IMR-90 (cell line): ENCODE results near the gene TACC2. TPM values are rescaled to one million over a fixed set of nuclear protein-coding genes. Genes with fewer than 3 reads are reported as not detected.
A peak's percentile ranks its signal among the peaks of the same experiment; 100 is the strongest.

Experiments
- ATAC-seq: fragments of 200-7000 bp; cut with Tn5 transposase; 2 replicates; pipeline ENCODE4 v1.9.1; 2020; ENCODE audit warnings: low read depth, mild to moderate bottlenecking, moderate library complexity
- BruUV-seq: library from RNA; stranded (reverse); fragments of 400-500 nt; replicated peaks from 2 replicates; lab custom pipeline; 2021; lab: Mats Ljungman, UMichigan
- CTCF ChIA-PET: fragments of 300-600 bp; formaldehyde crosslinking; extraction: SDS; loops from one replicate; lab custom pipeline; 2021; ENCODE audit warnings: antibody characterized with exemption; lab: Yijun Ruan, JAX
- POLR2A ChIA-PET: fragments of 300-600 bp; sonication (Branson Sonifier 250); formaldehyde crosslinking; loops from one replicate; lab custom pipeline; 2022; ENCODE audit warnings: antibody characterized with exemption; ENCODE audit not compliant: unreplicated experiment; lab: Charles Lee
- DNase-seq: peaks from one replicate; pipeline ENCODE4 v3.0.0; 2013
- H2AFZ ChIP-seq: replicated peaks from 2 replicates; pipeline ENCODE3; 2013; ENCODE audit warnings: low read length, mild to moderate bottlenecking; ENCODE audit not compliant: poor library complexity
- H2AK5ac ChIP-seq: 2 replicates; pipeline ENCODE4 v1.6.1; 2013; ENCODE audit warnings: low read depth, low read length, inconsistent platforms
- H2AK9ac ChIP-seq: replicated peaks from 2 replicates; pipeline ENCODE3; 2013; ENCODE audit warnings: mild to moderate bottlenecking, low read depth, low read length, moderate library complexity; ENCODE audit not compliant: poor library complexity
- H2BK120ac ChIP-seq: 2 replicates; pipeline ENCODE4 v1.6.1; 2013; ENCODE audit warnings: low read depth, low read length, inconsistent platforms
- H2BK15ac ChIP-seq: 3 replicates; pipeline ENCODE4 v1.6.1; 2013; ENCODE audit warnings: low read depth, low read length, inconsistent platforms
- H2BK20ac ChIP-seq: 2 replicates; pipeline ENCODE4 v1.6.1; 2013; ENCODE audit warnings: low read depth, mild to moderate bottlenecking, inconsistent platforms, low read length, moderate library complexity
- H2BK5ac ChIP-seq: 2 replicates; pipeline ENCODE4 v1.6.1; 2013; ENCODE audit warnings: mild to moderate bottlenecking, low read depth, low read length, inconsistent platforms; ENCODE audit not compliant: poor library complexity, severe bottlenecking
- H3K14ac ChIP-seq: replicated peaks from 2 replicates; pipeline ENCODE4 v1.6.1; 2013; ENCODE audit warnings: low read depth, low read length, inconsistent platforms
- H3K18ac ChIP-seq: 2 replicates; pipeline ENCODE4 v1.6.1; 2013; ENCODE audit warnings: low read depth, low read length, control low read depth
- H3K23ac ChIP-seq: 2 replicates; pipeline ENCODE4 v1.6.1; 2013; ENCODE audit warnings: low read depth, low read length, inconsistent platforms
- H3K27ac ChIP-seq: 2 replicates; pipeline ENCODE4 v1.5.1; 2013; ENCODE audit warnings: mild to moderate bottlenecking, control low read depth, low read length; ENCODE audit not compliant: insufficient read depth
- H3K27me3 ChIP-seq: 2 replicates; pipeline ENCODE4 v1.6.1; 2013; ENCODE audit warnings: low read length; ENCODE audit not compliant: control insufficient read depth, insufficient read depth
- H3K36me3 ChIP-seq: 2 replicates; pipeline ENCODE4 v1.6.1; 2013; ENCODE audit warnings: low read length, mixed read lengths; ENCODE audit not compliant: control insufficient read depth, insufficient read depth
- H3K4ac ChIP-seq: 2 replicates; pipeline ENCODE4 v1.6.1; 2013; ENCODE audit warnings: low read depth, low read length, inconsistent platforms
- H3K4me1 ChIP-seq: 2 replicates; pipeline ENCODE4 v1.6.1; 2013; ENCODE audit warnings: low read length, mixed read lengths; ENCODE audit not compliant: control insufficient read depth, insufficient read depth
- H3K4me2 ChIP-seq: 2 replicates; pipeline ENCODE4 v1.6.1; 2013; ENCODE audit warnings: low read depth, mild to moderate bottlenecking, control low read depth, low read length, moderate library complexity
- H3K4me3 ChIP-seq: 2 replicates; pipeline ENCODE4 v1.5.1; 2013; ENCODE audit warnings: low read depth, mild to moderate bottlenecking, control low read depth, low read length, moderate library complexity; ENCODE audit not compliant: insufficient read depth
- H3K56ac ChIP-seq: 2 replicates; pipeline ENCODE4 v1.6.1; 2013; ENCODE audit warnings: low read length, inconsistent platforms; ENCODE audit not compliant: insufficient read depth; ENCODE audit errors: extremely low read depth
- H3K79me1 ChIP-seq, 2 experiments: 2 replicates each; pipeline ENCODE4 v1.6.1; 2013; ENCODE audit warnings: low read length in 2 of 2, inconsistent platforms in 1 of 2, low read depth in 1 of 2
- H3K9ac ChIP-seq: 2 replicates; pipeline ENCODE4 v1.6.1; 2013; ENCODE audit warnings: low read depth, low read length, control low read depth
- H3K9me1 ChIP-seq: 2 replicates; pipeline ENCODE4 v1.6.1; 2013; ENCODE audit warnings: low read length, inconsistent platforms; ENCODE audit not compliant: insufficient read depth
- H3K9me3 ChIP-seq: 2 replicates; pipeline ENCODE4 v1.6.1; 2013; ENCODE audit warnings: low read length; ENCODE audit not compliant: control insufficient read depth, insufficient read depth
- H4K20me1 ChIP-seq: 2 replicates; pipeline ENCODE4 v1.6.1; 2013; ENCODE audit warnings: low read length, inconsistent platforms; ENCODE audit not compliant: insufficient read depth
- H4K5ac ChIP-seq: 2 replicates; pipeline ENCODE4 v1.6.1; 2013; ENCODE audit warnings: mild to moderate bottlenecking, low read depth, low read length, control low read depth
- H4K8ac ChIP-seq, 2 experiments: 2 replicates each; pipeline ENCODE4 v1.6.1; 2013; ENCODE audit warnings: low read depth in 2 of 2, low read length in 2 of 2, control low read depth in 1 of 2, inconsistent platforms in 1 of 2
- H4K91ac ChIP-seq: 2 replicates; pipeline ENCODE4 v1.6.1; 2013; ENCODE audit warnings: low read depth, low read length, inconsistent platforms; ENCODE audit not compliant: insufficient read depth
- BHLHE40 ChIP-seq: fragments of 150-350 bp; IDR thresholded peaks from 2 replicates; pipeline ENCODE4 v1.6.1; 2016; ENCODE audit warnings: mild to moderate bottlenecking, low read depth, low read length
- RAD21 ChIP-seq: IDR thresholded peaks from 2 replicates; pipeline ENCODE4 v1.6.1; 2012; ENCODE audit warnings: low read length, improper control_type of control experiment
- WGBS, 2 experiments: methylation state at CpG; one replicate each; pipeline versions ENCODE4 v1.1.5 to v1.1.7; 2013; ENCODE audit warnings: missing lambda C conversion rate in 2 of 2; ENCODE audit not compliant: insufficient read length in 1 of 2; ENCODE audit errors: extremely low coverage in 2 of 2; 5-methylcytosine and 5-hydroxymethylcytosine counted together
- dilution Hi-C: fragments of 300-500 bp; cut with HindIII; formaldehyde crosslinking; loops from one replicate; pipeline ENCODE4 v1.14.3; 2018; ENCODE audit warnings: low sequenced_read_pairs; ENCODE audit not compliant: unreplicated experiment
- in situ Hi-C: fragments of 300-500 bp; cut with MboI; formaldehyde crosslinking; loops from 3 replicates; pipeline ENCODE4 v1.14.3; 2019; ENCODE audit warnings: low sequenced_read_pairs, inconsistent platforms, mixed read lengths
- intact Hi-C: fragments of 100-400 bp; cut with micrococcal nuclease; formaldehyde crosslinking; loops from 2 replicates; pipeline ENCODE4 v1.10.0; 2022
- polyA plus RNA-seq, 3 experiments: library from polyadenylated mRNA; depleted of rRNA; stranded (reverse); fragments of >200 nt; gene quantifications; 2 replicates each; pipeline ENCODE4 v1.2.3, GENCODE V29; 2012; ENCODE audit warnings: low replicate concordance in 1 of 3
- total RNA-seq: library from RNA; depleted of rRNA; stranded (reverse); fragments of >200 nt; gene quantifications from 2 replicates; pipeline ENCODE4 v1.2.3, GENCODE V29; 2012

The TACC2 gene
- total and polyA plus RNA-seq, 2 of the 4 experiments (the other 2 are of a cell fraction): 2.9 to 15.4 TPM

DNA sequence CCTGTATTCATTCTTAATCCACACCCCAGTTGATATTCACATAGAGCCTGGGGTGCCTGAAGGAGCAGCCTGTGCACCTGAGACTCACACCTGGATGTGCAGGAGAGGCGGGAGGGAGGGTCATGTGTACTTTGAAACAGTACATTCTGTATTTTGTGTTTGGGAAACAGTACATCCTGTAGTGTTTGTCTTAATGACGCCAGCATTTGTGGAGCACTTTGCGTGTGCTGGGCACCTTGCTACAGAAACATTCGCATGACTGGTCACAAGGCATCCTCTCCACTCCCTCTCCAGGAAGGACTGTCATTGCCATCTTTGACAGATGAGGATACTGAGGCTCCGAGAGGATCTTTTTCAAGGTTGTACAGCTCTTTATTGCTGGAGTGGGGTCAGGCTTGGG, 132.1 kb downstream of the TACC2 start:
- no peak overlapping the region for H3K4me3 ChIP-seq
- H3K27me3 ChIP-seq: no peaks in the 10 kb centered on the region
- H3K4me1 ChIP-seq: no peaks in the 10 kb centered on the region; the same call in 1 of the 2 replicates
- H2BK5ac ChIP-seq: no peak overlapping the region
- in situ Hi-C loops (loop anchor here (10.0 kb wide), 1 partner anchor 344 kb away; the partner anchor contains the start of gene HTRA1), intact Hi-C loops (no loop called here), dilution Hi-C loops (no loop called here)
- H2AK5ac ChIP-seq: peak overlapping the region; percentile 33; the same call in 1 of the 2 replicates
- no peak overlapping the region for H3K4me2 ChIP-seq
- H2AFZ ChIP-seq: no peak overlapping the region
- WGBS, 2 experiments: 100% methylated on average over 2 of the region's 5 CpGs; no CpG with 5 or more reads in 1 of the 2 experiments
- peaks cover 10% of the 10 kb centered on the region; the same call in 1 of the 2 replicates for H3K9me1 ChIP-seq
- H2BK15ac ChIP-seq: no peak overlapping the region
- H4K91ac ChIP-seq: no peak overlapping the region
- no peak overlapping the region for H4K5ac ChIP-seq
- no peak overlapping the region for H4K8ac ChIP-seq
- no peak overlapping the region for H3K18ac ChIP-seq
- H2AK9ac ChIP-seq: no peak overlapping the region
- no peak for DNase-seq
- no peaks in the 10 kb centered on the region; the same call in 1 of the 2 replicates for H3K36me3 ChIP-seq
- peaks cover 30% of the 10 kb centered on the region for H4K20me1 ChIP-seq
- no peak overlapping the region for H2BK20ac ChIP-seq
- no peaks in the 10 kb centered on the region for H3K9me3 ChIP-seq
- no peak for ATAC-seq
- H3K79me1 ChIP-seq: peaks cover 28 to 79% of the 10 kb centered on the region in 2 experiments
- H2BK120ac ChIP-seq: no peak overlapping the region
- no peak overlapping the region for H3K23ac ChIP-seq
- ChIA-PET CTCF (no interaction called here), POLR2A (no interaction called here)
- no peak for TF ChIP-seq BHLHE40
- no peak for TF ChIP-seq RAD21
- H3K9ac ChIP-seq: no peak overlapping the region
- H3K56ac ChIP-seq: no peak overlapping the region
- no peak overlapping the region for H3K4ac ChIP-seq
- BruUV-seq: no TSS peak
- H3K27ac ChIP-seq: no peak overlapping the region
- no peak overlapping the region for H3K14ac ChIP-seq
